ENCODE measurements around the gene EIF2B1.
A peak's percentile ranks its signal among the peaks of the same experiment; 100 is the strongest.

GRCh38 chr12:123601602-123602489 lies 31.6 kb downstream of the EIF2B1 start, which contains the start of gene DDX55:
- peak; percentile 89 for TF ChIP-seq SIN3A (IDR thresholded peaks at IDR 0.05; ENCODE audit: low read depth)
- TF ChIP-seq YY1 (IDR thresholded peaks at IDR 0.05; ENCODE audit: extremely low read depth, insufficient replicate concordance, low read depth, low read length) = peak; percentile 86
- peak; percentile 19 to 38 (median 35); a peak in 4 of 6 replicates for TF ChIP-seq CTCF (IDR thresholded peaks at IDR 0.05 in 2 of 3, conservative IDR thresholded peaks at IDR 0.05 in 1 of 3; ENCODE audit: borderline replicate concordance in 1 of 3, insufficient read depth in 1 of 3, low read depth in 2 of 3, low read length in 2 of 3)

Data from HCT116 (cell line).